HL-60/S4 treated with retinoic acid at 250 ng/mL for 4 days and 3 days (cell line): Measurements from ENCODE around the gene TMPRSS13.

Experiments used
- in situ Hi-C: fragments of 300-500 bp; cut with MboI; formaldehyde crosslinking; loops from 2 replicates; pipeline ENCODE4 v1.7.0; 2022; ENCODE audit warnings: low sequenced_read_pairs

TMPRSS13 gene

DNA sequence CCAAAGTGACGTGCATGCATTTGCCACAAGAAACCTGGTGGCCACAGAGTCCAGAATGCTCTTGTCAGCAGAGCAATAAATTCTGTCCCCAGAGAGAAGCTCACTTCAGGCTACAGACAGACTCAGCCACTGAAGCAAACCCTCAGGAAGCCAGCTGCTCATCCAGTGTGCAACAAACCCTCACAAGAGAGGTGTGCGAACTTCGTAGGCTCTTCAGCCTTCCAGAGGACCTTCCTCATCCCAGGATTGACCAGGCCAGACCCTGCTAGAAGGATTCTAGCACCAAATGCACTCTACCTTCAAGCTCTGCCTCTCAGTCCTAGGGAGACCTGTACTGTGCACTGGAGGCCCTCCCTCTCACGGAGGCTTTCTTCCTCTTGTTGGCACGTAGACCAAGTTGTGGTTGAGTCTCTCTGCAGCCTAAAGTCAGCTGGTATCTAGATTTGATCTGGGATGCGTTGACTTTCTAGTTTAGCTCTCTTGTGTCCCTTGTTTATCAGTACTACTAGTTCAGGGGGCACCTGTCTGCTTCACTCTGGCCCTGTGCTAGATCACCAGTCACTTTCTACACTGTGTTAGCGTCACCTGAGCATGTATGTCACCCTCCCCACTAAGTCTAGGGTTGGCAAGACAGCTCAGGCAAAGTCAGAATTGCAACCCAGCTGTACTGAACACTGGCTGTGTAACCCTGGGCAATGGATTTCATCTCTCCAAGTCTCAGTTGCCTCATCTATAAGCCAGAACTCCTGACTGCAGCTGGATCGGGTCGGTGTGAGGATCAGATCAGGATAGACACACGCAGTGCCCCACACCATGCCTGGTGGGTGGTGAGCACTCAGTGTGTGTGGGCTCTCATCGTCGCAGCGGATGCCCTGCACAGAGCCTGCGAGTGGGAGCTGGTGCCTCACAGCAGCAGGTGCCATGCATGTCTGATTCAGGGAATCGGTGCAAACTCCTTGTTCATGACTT lies 22.1 kb upstream of the TMPRSS13 start:
- in situ Hi-C loops = loop anchor here (10.0 kb wide), 1 partner anchor 94 kb away; no protein-coding TSS in a partner anchor

DNA sequence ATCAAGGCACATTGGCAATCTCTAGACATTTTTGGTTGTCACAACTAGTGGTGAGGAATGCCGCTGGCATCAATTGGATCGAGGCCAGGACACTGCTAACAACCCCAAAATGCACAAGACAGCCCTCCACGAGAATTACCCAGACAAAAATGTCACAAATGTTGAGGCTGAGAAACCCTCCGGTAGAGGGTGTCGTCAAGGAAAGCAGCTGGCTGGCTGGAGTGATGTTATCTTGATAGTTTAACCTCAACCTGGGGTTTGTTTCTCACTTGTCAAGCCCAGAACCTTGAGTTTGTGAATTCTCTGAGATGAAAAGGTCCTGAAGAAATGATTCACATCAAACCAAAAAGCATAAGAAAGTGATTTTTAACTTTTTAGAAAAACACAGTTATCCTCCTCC lies 21.1 kb upstream of the TMPRSS13 start:
- in situ Hi-C loops = loop anchor here (10.0 kb wide), 1 partner anchor 94 kb away; no protein-coding TSS in a partner anchor

DNA sequence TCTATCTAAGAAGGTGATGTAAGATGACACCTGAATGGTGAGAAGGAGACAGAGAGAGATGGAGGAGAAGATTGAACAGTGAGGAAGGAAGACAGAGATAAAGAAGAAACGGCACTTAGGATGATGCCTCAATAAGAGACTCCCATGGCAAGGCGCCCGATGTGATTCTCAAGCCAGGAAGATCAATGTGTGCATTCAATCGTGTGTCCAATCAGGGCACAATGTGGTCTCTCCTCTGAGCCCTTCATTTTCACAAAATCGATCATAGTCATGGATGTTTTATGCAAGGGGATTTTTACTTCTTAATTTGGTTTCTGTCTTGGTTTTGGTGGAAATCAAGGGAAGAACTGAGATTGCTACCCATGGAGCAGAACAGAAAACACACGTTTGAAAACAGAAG lies 19.9 kb upstream of the TMPRSS13 start:
- in situ Hi-C loops = loop anchor here (10.0 kb wide), 1 partner anchor 114 kb away; no protein-coding TSS in a partner anchor

DNA sequence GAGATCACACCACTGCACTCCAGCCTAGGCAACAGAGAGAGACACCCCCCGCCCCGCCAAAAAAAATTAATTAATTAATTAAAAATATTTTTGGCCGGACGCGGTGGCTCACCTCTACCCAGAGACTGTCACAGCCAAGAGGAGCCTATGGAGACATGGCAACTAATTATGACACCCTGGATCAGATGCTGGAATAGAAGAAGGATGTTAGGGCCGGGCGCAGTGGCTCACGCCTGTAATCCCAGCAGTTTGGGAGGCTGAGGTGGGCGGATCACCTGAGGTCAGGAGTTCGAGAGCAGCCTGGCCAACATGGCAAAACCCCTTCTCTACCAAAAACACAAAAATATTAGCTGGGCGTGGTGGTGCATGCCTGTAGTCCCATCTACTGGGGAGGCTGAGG lies 19.3 kb upstream of the TMPRSS13 start:
- in situ Hi-C loops = loop anchor here (10.0 kb wide), 1 partner anchor 114 kb away; no protein-coding TSS in a partner anchor

DNA sequence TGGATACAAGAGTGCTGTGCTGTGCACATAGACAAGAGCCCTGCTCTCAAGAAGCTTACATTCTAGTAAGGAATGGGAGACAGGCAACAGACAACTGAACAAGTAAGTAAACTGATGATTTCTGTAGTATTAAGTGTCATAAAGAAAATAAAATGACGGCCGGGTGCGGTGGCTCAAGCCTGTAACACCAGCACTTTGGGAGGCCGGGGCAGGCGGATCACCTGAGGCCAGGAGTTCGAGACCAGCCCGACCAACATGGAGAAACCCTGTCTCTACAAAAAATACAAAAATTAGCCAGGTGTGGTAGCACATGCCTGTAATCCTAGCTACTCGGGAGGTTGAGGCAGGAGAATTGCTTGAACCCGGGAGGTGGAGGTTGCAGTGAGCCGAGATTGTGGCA lies 18.5 kb upstream of the TMPRSS13 start:
- in situ Hi-C loops = loop anchor here (10.0 kb wide), 1 partner anchor 113 kb away; no protein-coding TSS in a partner anchor

DNA sequence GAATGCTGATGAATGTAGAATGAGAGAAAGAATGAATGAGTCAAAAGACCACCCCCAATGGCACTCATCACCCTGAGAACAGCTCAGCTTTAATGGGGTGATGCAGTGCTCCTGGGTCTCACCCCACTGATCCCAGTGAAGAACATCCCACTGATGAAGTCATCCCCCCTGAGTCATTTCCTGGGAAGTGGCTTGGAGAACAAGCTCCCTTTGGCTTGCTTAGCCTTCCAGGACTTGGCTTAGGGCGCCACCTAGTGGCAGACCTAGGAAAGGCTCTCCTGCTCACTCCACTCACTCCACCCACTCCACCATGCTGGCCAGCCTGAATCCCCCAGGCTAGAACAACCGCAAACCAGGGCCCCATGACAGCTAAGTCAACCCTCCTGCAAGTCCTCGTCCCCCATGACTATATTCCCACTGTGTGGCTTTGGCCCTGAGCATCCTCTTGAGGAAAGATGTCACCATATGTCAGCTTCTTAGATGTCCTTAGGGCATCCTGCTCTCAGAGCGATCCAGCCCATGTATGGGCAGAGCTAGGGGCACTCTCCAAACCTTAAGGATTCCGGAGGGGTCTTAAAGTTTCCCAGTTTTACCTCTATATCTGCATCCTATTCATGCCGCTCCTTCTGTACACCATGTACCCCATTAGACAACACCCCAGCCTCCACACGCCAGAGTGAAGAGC lies 17.8 kb upstream of the TMPRSS13 start:
- in situ Hi-C loops = loop anchor here (10.0 kb wide), 1 partner anchor 112 kb away; no protein-coding TSS in a partner anchor

DNA sequence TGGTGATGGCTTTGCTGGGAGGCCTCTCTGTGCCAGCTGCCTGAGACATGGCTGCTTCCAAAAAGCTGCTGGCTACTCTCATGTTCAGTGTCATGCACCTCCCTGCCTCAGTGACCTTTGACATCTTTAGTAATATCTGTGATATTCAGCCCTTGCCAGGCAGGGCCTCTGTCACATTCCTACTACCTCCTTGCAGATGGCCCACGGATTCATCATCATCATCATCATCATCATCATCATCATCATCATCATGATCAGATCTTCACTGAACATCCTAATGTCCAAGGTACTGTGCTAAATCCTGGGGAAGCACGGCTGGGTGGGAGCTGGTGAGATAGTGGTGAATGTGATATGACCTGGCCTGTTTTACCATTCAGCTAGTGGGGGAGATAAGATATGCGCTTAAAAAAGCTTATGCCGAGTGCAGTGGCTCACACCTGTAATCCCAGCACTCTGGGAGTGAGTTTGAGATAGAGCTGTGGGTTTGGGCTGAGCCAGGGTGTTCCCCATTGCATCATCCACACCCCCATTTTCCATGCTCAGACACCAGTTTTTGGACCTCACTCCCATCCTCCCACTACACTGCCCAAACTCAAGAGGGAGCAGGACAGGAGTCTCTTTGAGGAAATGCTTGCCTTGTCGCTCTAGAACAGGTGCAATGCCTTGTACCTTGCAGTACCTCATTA lies 17.1 kb upstream of the TMPRSS13 start:
- in situ Hi-C loops = loop anchor here (10.0 kb wide), 1 partner anchor 111 kb away; no protein-coding TSS in a partner anchor

DNA sequence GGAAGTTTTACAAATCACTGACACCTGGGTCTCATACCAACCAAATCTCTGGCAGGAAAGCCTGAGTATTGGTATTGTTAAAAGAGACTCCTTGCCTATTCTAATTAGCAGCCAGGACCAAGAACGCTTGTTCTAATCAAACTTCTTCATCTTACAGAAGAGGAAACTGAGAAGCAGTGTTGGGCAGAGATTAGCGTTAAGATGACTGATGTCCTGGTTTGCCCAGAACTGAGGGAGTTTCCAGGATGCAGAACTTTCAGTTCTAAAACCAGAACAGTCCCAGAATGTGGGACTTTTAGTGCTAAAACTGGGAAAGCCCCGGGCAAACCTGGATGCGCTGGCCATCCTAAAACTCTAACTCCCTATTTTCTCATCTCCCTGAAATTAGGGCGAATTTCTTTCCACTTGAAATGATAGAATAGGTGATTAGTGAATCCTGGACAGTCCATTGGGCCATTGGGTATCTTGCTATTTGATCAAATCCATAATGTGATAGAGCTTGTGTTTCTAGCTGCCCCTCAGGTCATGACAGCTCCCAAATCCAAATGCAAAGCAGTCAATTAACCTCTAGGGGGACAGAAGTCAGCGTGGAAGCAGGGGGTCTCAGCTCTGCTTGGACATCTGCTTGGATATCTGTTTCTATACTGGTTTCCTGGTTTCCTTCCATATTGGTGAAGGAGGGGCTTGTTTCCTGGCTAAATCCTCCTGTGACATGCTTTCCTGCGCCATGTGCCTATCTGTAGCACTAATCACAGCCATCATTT lies 16.0 kb upstream of the TMPRSS13 start:
- in situ Hi-C loops = loop anchor here (10.0 kb wide), 1 partner anchor 110 kb away; no protein-coding TSS in a partner anchor

DNA sequence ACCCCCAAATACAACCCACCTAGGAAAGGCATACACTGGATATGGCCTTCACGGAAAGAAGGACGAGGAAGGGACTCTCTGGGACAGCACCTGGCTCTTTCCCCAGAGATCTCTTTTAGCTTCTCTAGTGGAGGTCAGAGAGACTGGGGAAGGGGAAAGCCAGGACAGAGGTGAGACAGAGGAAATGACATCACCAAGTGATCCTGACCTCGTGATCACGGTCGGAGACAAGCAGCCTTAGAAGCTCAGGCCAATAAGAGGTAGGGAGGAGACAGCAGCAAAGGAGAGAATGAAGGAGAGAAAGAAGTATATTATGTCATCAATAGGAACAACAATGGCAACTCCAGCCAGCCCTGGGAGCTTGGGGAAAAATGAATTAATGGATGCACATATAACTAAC lies 15.4 kb upstream of the TMPRSS13 start:
- in situ Hi-C loops = loop anchor here (10.0 kb wide), 1 partner anchor 110 kb away; no protein-coding TSS in a partner anchor

DNA sequence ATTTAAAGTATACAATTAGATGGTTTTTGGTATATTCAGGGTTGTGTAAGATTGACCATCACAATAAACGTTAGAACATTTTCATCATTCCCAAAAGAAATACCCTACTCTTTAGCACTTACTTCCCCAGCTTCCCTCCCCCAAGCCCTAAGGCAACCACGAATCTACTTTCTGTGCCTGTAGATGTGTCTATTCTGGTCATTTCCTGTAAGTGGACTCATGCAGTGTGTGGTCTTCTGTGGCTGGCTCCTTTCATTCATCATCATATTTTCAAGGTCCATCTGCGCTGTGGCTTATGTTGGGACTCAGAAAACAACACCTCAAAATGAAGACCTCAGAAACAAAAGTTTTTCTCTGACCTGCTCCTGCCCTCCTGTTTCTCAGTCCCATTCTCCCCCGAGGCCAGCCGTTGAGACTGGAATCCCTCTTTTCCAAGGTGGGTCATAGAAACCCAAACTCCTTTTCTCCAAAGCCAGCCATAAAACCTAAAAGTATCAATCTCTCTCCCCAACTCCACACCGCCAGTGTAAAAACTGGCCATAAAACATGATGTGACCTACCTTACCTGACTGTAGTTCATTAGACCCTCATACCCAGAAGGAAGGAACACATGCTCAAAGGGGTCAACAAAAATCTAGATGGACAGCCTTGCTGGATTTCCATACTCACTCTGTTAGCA lies 12.9 kb upstream of the TMPRSS13 start:
- in situ Hi-C loops = loop anchor here (10.0 kb wide), 1 partner anchor 107 kb away; no protein-coding TSS in a partner anchor

DNA sequence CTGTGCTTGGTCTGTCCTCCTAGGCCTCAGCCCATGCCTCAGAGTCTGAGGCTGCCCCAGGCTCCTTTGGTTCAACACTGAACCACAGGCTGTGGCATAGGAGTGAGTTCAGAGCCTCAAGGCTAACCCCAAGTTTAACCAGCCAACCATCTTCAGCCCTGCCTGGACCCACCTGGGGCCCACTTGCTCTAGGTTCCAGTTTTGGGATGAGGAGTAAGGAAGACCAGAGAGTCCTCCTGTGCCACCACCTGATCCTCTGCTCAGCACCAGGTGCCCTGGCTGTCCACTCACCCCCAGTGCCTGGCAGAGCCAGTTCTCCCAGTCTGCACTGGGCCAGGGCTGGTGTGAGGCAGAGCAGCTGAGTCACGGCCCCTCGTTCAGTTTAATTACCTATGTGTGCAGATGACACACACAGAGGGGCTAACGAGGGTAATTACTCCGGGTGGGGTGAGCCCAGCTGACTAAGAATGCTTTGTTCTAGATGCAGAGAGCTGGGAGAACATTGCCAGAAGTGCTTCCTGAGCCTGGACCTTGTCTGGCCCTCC lies 12.0 kb upstream of the TMPRSS13 start:
- in situ Hi-C loops = loop anchor here (10.0 kb wide), 1 partner anchor 106 kb away; no protein-coding TSS in a partner anchor

DNA sequence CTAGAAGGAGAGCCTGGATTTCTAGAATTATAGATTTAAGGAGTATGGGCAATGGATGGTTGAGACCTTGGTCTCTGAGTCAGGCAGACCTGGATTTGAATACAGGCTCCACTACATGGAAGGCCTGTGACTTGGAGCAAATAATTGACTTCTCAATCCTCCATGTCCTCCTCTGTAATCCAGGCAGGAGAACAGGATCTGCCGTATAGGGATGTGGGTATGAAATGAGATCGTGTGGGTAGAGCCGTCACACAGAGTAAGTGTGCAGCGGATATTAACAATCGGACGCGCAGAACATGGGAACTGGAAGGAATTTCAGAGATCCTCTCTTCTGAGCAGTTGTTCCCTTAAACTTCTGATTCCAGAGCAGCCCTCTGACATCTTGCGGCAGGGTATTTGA lies 11.5 kb upstream of the TMPRSS13 start:
- in situ Hi-C loops = loop anchor here (10.0 kb wide), 1 partner anchor 106 kb away; no protein-coding TSS in a partner anchor

DNA sequence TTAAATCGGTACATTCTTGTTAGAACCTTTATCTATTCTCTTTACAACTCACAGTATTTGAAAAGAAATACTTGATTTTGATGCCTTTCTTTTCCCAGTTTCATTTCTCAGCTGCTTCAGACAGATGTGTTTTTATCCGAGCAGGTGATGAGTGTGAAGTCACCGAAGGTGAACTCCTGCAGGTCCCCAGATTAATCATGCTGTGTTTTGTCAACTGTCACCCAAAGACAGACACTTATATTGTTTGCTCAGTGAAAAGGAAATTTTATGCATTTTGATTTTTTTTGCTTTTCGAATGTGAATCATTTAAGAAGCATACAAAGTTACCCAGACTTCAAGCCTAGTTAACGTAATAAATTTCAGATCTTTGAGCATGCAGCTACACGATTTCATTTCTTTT lies 7.8 kb upstream of the TMPRSS13 start:
- in situ Hi-C loops = no loop called here

DNA sequence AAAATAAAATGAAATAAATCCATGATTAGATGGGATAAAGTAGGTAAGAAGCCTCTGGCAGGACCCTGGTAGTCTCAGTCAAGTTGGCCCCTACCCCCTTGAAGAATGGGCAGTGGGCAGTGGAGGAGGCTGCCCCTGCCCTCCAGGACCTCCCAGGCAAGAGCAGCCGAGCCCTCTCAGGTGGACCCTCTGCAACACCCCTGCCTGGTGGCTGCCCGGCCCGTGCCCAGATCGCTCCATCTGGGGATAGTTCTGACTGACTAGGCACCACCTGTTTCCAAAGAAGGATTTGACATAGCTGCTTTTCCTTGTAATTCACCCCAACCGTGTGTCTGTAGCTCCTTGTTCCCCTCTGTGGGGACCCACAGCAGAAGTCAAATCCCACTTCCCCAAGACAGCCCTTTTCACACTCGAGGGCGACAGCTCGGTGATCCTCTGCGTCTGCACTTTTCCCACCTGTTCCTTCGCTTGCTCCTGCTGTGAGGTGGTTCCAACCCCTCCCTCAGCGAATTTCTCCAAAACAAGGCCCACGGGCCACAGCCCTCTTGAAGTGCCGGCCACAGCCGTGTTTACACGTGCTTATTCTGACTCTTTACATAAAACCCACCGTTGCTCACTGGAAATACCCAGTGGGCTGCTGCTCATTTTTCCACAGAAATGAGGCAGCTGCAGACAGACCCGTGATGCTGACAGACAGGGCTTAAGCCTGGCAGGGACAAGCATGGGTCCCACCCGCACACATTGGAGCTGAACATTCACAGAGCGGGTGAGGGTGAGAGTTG lies 5.5 kb upstream of the TMPRSS13 start:
- in situ Hi-C loops = no loop called here

DNA sequence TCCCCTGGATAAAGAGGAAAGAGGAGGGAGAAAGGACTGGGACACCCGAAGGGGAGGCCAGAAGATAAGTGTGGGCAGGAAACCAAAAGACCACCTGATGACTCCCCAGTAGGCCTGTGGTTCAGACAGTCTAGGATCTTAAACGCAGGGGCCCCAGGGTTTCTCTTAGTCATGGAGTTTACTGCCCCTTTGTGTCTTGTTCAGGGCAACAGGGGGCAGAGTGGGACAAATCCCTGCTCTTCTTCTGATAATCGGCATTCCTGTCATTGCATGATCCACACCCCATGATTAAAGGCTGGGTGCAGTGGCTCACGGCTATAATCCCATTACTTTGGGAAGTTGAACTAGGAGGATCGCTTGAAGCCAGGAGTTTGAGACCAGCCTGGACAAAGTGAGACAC lies 4.7 kb upstream of the TMPRSS13 start:
- in situ Hi-C loops = no loop called here

DNA sequence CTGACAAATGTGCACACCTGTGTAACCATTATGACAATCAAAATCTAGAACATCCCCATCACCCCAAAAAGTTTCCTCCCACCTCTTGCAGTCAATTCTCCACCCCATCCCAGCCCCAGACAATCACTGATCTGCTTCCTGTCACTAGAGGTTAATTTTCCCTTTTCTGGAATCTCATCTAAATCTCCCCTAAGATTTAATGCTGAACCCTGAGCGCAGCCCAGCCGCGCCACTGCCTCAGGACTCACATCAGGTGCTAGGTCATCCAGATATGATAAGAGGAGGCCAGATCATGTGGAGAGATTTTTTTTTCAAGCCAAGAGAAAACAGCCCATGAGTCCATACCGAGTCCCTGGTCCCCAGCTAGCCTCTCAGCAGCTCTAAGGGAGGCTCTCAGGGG lies 4.3 kb upstream of the TMPRSS13 start:
- in situ Hi-C loops = no loop called here

DNA sequence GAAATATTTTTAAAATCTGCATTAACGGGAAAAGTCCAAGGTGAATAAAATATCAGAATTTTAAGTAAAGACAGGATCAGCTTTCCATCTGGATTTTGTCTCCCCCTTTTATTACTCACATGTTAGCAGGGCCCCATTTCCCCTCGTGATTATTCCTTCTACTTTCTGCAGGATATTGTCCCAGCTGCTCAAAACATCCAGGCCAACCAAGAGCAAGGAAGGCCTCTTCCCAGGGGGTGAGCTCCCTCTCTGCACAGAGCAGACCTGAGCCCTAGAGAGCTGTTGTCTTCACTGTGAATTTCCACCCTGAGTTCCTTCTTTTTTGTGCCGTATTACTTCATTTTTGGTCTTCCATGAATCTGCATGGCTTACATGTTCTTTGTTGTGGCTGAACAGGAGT lies 3.7 kb upstream of the TMPRSS13 start:
- in situ Hi-C loops = no loop called here

DNA sequence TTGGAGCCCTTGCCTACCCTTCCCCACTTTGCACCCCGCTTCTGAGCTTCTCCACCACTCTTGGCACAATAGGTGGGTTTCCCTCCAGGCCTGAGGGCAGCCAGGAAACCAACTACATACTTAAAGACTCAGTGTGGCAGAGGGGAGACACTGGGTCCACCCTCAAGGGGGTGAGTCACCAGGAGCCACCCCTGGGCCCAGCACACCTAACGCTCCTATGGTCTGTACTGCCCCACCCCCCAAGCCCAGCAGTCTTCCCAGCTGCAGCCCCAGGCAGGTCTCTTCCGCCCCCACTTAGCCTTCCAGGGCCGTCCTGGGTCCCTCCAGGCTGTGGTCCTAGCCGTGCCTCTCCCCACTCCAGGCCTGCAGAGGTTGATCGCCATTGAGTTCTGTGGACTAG lies 3.2 kb upstream of the TMPRSS13 start:
- in situ Hi-C loops = no loop called here
